Prostate gland (tissue), 2 donors: ENCODE data around the gene OR5K3. TPM values are rescaled to one million over a fixed set of nuclear protein-coding genes. Genes with fewer than 3 reads are reported as not detected.
"Not testable (repeated sequence)": the region's sequence is repeated elsewhere in the genome, so short reads cannot be mapped to it uniquely, and the experiment has no call there.

Experiments
- DNase-seq: peaks from one replicate; pipeline ENCODE4 v3.0.0-alpha.2; 2019; ENCODE audit warnings: low spot score
- H3K27ac ChIP-seq, 2 donors: fragments of 200-600 bp; sonication (generic); 2 replicates each; pipeline ENCODE4 v1.5.1; 2017 to 2019
- H3K27me3 ChIP-seq: fragments of 200-600 bp; sonication (generic); replicated peaks from 2 replicates; pipeline ENCODE4 v1.5.1; 2019; ENCODE audit not compliant: insufficient read depth
- H3K36me3 ChIP-seq, 2 donors: fragments of 200-600 bp; sonication (generic); 1 replicate in 1 of 2; 2 replicates in 1 of 2; pipeline versions ENCODE4 v1.5.1 to v1.8.1; 2017 to 2019
- H3K4me1 ChIP-seq: fragments of 200-600 bp; sonication (generic); replicated peaks from 2 replicates; pipeline ENCODE4 v1.5.1; 2019
- H3K4me3 ChIP-seq, 2 donors: fragments of 200-600 bp; sonication (generic); 2 replicates each; pipeline ENCODE4 v1.5.1; 2017 to 2019
- H3K9me3 ChIP-seq: fragments of 200-600 bp; sonication (generic); 2 replicates; pipeline ENCODE4 v1.5.1; 2017
- CTCF ChIP-seq, 4 experiments: fragments of 200-600 bp in 2 of 4; fragments of 450-650 bp in 2 of 4; sonication (generic) in 2 of 4; IDR thresholded peaks; 1 replicate in 3 of 4; 2 replicates in 1 of 4; pipeline ENCODE4 v1.5.1; 2016 to 2019; ENCODE audit warnings: antibody characterized with exemption in 4 of 4, mild to moderate bottlenecking in 2 of 4, moderate library complexity in 2 of 4
- POLR2A ChIP-seq: fragments of 450-650 bp; IDR thresholded peaks from one replicate; pipeline ENCODE4 v1.6.1; 2016; ENCODE audit warnings: antibody characterized with exemption, mild to moderate bottlenecking
- POLR2AphosphoS5 ChIP-seq: sonication (generic); formaldehyde crosslinking; IDR thresholded peaks from one replicate; pipeline ENCODE4 v1.6.1; 2017; ENCODE audit warnings: antibody characterized with exemption
- WGBS: methylation state at CpG from one replicate; pipeline ENCODE4 v1.1.5; 2018; 5-methylcytosine and 5-hydroxymethylcytosine counted together
- intact Hi-C: fragments of 100-400 bp; cut with DNase I; formaldehyde crosslinking; loops from one replicate; pipeline ENCODE4 v1.14.2; 2022
- total RNA-seq, 2 donors: library from RNA; depleted of rRNA; stranded (reverse); fragments of >200 nt; gene quantifications; one replicate each; pipeline ENCODE4 v1.1.0, GENCODE V29; 2016

The OR5K3 gene
- total RNA-seq, 2 donors from 2014 or later = not detected

- Histone ChIP-seq H3K27ac (no peak overlapping the region), H3K4me3 (no peak overlapping the region), H3K27me3 (no peaks in the 10 kb centered on the region), H3K36me3 (no peaks in the 10 kb centered on the region), H3K9me3 (no peaks in the 10 kb centered on the region), H3K4me1 (no peaks in the 10 kb centered on the region)
- no peak for DNase-seq
- intact Hi-C loops = no loop called here
- TF ChIP-seq CTCF (IDR thresholded peaks at IDR 0.05) (no peak), POLR2AphosphoS5 (no peak), POLR2A (no peak)
These were observed 4.6 kb downstream of the OR5K3 start for GRCh38 chr3:98395101-98395500.

- H3K27ac ChIP-seq, H3K9me3 ChIP-seq, intact Hi-C loops, H3K27me3 ChIP-seq, H3K4me1 ChIP-seq, H3K36me3 ChIP-seq, DNase-seq, H3K4me3 ChIP-seq: not testable (repeated sequence)
- WGBS = 95% methylated on average over 4 of the region's 4 CpGs
These were observed 6.0 kb downstream of the OR5K3 start for GRCh38 chr3:98396482-98396881.

GRCh38 chr3:98398513-98398912 is 8.0 kb downstream of the OR5K3 start:
- H3K27me3 ChIP-seq = no peaks in the 10 kb centered on the region
- H3K9me3 ChIP-seq = no peaks in the 10 kb centered on the region
- intact Hi-C loops = no loop called here
- no peaks in the 10 kb centered on the region for H3K36me3 ChIP-seq
- H3K27ac ChIP-seq = no peak overlapping the region
- H3K4me3 ChIP-seq = no peak overlapping the region
- no peak for DNase-seq
- TF ChIP-seq CTCF (IDR thresholded peaks at IDR 0.05) (no peak), POLR2AphosphoS5 (no peak), POLR2A (no peak)
- H3K4me1 ChIP-seq = no peaks in the 10 kb centered on the region

DNA sequence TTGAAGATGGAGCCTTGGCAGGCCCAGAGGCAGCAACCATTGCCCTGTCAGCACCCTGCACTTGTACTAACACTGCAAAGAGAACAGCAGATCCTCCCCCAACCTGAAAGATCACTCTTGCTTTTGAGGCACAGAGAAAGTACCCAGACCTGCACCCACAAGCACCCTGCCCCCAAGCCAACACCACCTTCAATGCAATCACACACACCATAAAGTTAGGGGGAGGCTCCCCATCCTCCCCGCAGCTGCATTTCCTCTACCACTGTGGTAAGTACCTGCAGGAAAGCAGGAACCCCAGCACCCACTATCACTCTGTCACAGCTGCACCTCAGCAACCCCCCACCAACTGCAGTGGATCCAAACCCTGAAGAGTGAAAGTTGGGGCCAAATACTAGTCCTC is 12.0 kb downstream of the OR5K3 start:
- intact Hi-C loops = no loop called here
- TF ChIP-seq POLR2A = no peak
- no peaks in the 10 kb centered on the region for H3K9me3 ChIP-seq
- H3K4me3 ChIP-seq = no peak overlapping the region
- DNase-seq = no peak
- 94% methylated on average over 1 of the region's 1 CpG for WGBS
- H3K27me3 ChIP-seq = no peaks in the 10 kb centered on the region
- H3K4me1 ChIP-seq = no peaks in the 10 kb centered on the region
- H3K36me3 ChIP-seq = no peaks in the 10 kb centered on the region
- H3K27ac ChIP-seq = no peak overlapping the region

GRCh38 chr3:98404010-98404409 is 13.5 kb downstream of the OR5K3 start:
- H3K27me3 ChIP-seq = no peaks in the 10 kb centered on the region
- H3K9me3 ChIP-seq = no peaks in the 10 kb centered on the region
- no peaks in the 10 kb centered on the region for H3K36me3 ChIP-seq
- no peak for DNase-seq
- H3K4me3 ChIP-seq = no peak overlapping the region
- H3K27ac ChIP-seq = no peak overlapping the region
- H3K4me1 ChIP-seq = no peaks in the 10 kb centered on the region
- intact Hi-C loops = no loop called here
- TF ChIP-seq POLR2AphosphoS5 = no peak
- TF ChIP-seq CTCF (IDR thresholded peaks at IDR 0.05) = no peak
- no peak for TF ChIP-seq POLR2A

DNA sequence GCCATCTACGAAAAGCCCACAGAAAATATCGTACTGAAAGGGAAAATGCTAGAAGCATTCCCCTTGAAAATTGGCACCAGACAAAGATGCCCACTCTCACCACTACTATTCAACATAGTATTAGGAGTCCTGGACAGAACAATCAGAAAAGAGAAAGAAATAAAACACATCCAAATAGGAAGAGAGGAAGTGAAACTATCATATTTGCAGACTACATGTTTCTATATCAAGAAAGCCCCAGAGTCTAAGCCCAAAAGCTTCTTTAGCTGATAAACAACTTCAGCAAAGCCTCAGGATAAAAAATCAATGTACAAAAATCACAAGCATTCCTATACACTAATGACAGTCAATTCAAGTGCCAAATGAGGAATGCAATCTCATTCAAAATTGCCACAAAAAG is 15.6 kb downstream of the OR5K3 start:
- intact Hi-C loops = no loop called here
- no peak overlapping the region for H3K4me3 ChIP-seq
- no peaks in the 10 kb centered on the region for H3K4me1 ChIP-seq
- no peaks in the 10 kb centered on the region for H3K36me3 ChIP-seq
- TF ChIP-seq CTCF (IDR thresholded peaks at IDR 0.05) = no peak
- no peak for TF ChIP-seq POLR2A
- no peak for TF ChIP-seq POLR2AphosphoS5
- no peaks in the 10 kb centered on the region for H3K27me3 ChIP-seq
- H3K9me3 ChIP-seq = no peaks in the 10 kb centered on the region
- WGBS = 88% methylated on average over 2 of the region's 2 CpGs
- no peak for DNase-seq
- H3K27ac ChIP-seq = no peak overlapping the region
